NCI-H446 treated with DMSO at 0.1 percent for 48 hours (cell line): ENCODE data around the gene NBPF6.
"Not testable (repeated sequence)": the region's sequence is repeated elsewhere in the genome, so short reads cannot be mapped to it uniquely, and the experiment has no call there.

Experiments used
- DNase-seq: peaks from one replicate; lab custom pipeline; 2025; lab: John Stamatoyannopoulos, UW

The NBPF6 gene

GRCh38 chr1:108450043-108450442 is at the start of gene NBPF6:
Gene NBPF6, plus strand, starts transcription at chr1:108450343. Its CDS starts 259 bp downstream, at chr1:108450602.
- DNase-seq = not testable (repeated sequence)

GRCh38 chr1:108411098-108411833 is 38.9 kb upstream of the NBPF6 start:
- not testable (repeated sequence) for DNase-seq

GRCh38 chr1:108420129-108420528 is 30.0 kb upstream of the NBPF6 start:
- not testable (repeated sequence) for DNase-seq

- DNase-seq = not testable (repeated sequence)
Observed at GRCh38 chr1:108421061-108421916, 28.9 kb upstream of the NBPF6 start.

GRCh38 chr1:108426877-108427276 is 23.3 kb upstream of the NBPF6 start:
- not testable (repeated sequence) for DNase-seq

- DNase-seq = not testable (repeated sequence)
Observed at GRCh38 chr1:108432002-108432401, 18.1 kb upstream of the NBPF6 start.

- DNase-seq = not testable (repeated sequence)
Observed at GRCh38 chr1:108433404-108433803, 16.7 kb upstream of the NBPF6 start.

- DNase-seq = not testable (repeated sequence)
Observed at GRCh38 chr1:108438536-108438935, 11.6 kb upstream of the NBPF6 start.

GRCh38 chr1:108454521-108454920 is 4.4 kb downstream of the NBPF6 start:
- DNase-seq = not testable (repeated sequence)

- DNase-seq = not testable (repeated sequence)
Observed at GRCh38 chr1:108458661-108459060, 8.5 kb downstream of the NBPF6 start.

- not testable (repeated sequence) for DNase-seq
Observed at GRCh38 chr1:108461758-108462157, 11.6 kb downstream of the NBPF6 start.

- DNase-seq = not testable (repeated sequence)
Observed at GRCh38 chr1:108463962-108464361, 13.8 kb downstream of the NBPF6 start.

GRCh38 chr1:108466166-108466565 is 16.0 kb downstream of the NBPF6 start:
- DNase-seq = not testable (repeated sequence)

- not testable (repeated sequence) for DNase-seq
Observed at GRCh38 chr1:108467155-108467554, 17.0 kb downstream of the NBPF6 start.

GRCh38 chr1:108470750-108471149 is 20.6 kb downstream of the NBPF6 start:
- not testable (repeated sequence) for DNase-seq

- DNase-seq = not testable (repeated sequence)
Observed at GRCh38 chr1:108474516-108474915, 24.4 kb downstream of the NBPF6 start.

- no peak for DNase-seq
Observed at GRCh38 chr1:108478429-108479015, 28.4 kb downstream of the NBPF6 start.

GRCh38 chr1:108482708-108483107 is 32.6 kb downstream of the NBPF6 start:
- no peak for DNase-seq

- DNase-seq = not testable (repeated sequence)
Observed at GRCh38 chr1:108485990-108486389, 35.8 kb downstream of the NBPF6 start.

GRCh38 chr1:108486707-108487106 is 36.6 kb downstream of the NBPF6 start:
- DNase-seq = not testable (repeated sequence)

GRCh38 chr1:108495008-108495407 is 44.9 kb downstream of the NBPF6 start:
- not testable (repeated sequence) for DNase-seq

- not testable (repeated sequence) for DNase-seq
Observed at GRCh38 chr1:108496856-108497255, 46.7 kb downstream of the NBPF6 start.
